Lower leg skin (tissue), 3 donors: Measurements from ENCODE around the gene ONECUT2.

ENCODE experiments used
- CTCF ChIP-seq, 3 donors: fragments of 450-650 bp; IDR thresholded peaks; one replicate each; pipeline ENCODE4 v1.5.1; 2016; ENCODE audit warnings: antibody characterized with exemption in 3 of 3, mild to moderate bottlenecking in 3 of 3, moderate library complexity in 2 of 3
- POLR2A ChIP-seq, 2 donors: fragments of 450-650 bp; IDR thresholded peaks; one replicate each; pipeline ENCODE4 v1.6.1; 2016 to 2017; ENCODE audit warnings: antibody characterized with exemption in 2 of 2, mild to moderate bottlenecking in 1 of 2, moderate library complexity in 1 of 2

- TF ChIP-seq CTCF (IDR thresholded peaks at IDR 0.05) (no peak), POLR2A (IDR thresholded peaks at IDR 0.05) (no peak)
Measured at GRCh38 chr18:57437766-57438671, 2.8 kb downstream of the ONECUT2 start.
